ENCODE data around the gene INHBC. TPM values are rescaled to one million over a fixed set of nuclear protein-coding genes. Genes with fewer than 3 reads are reported as not detected.
"Not testable (repeated sequence)": the region's sequence is repeated elsewhere in the genome, so short reads cannot be mapped to it uniquely, and the experiment has no call there.

Gene INHBC
- total RNA-seq, 4 donors from 2014 or later: not detected

GRCh38 chr12:57488402-57489156 is 54.0 kb downstream of the INHBC start:
- H3K4me3 ChIP-seq: peak overlapping the region; percentile 70 to 94
- WGBS, 2 donors (ENCODE audit: low coverage in 1 of 2): 22 to 30% methylated on average over 10 of the region's 11 CpGs

DNA sequence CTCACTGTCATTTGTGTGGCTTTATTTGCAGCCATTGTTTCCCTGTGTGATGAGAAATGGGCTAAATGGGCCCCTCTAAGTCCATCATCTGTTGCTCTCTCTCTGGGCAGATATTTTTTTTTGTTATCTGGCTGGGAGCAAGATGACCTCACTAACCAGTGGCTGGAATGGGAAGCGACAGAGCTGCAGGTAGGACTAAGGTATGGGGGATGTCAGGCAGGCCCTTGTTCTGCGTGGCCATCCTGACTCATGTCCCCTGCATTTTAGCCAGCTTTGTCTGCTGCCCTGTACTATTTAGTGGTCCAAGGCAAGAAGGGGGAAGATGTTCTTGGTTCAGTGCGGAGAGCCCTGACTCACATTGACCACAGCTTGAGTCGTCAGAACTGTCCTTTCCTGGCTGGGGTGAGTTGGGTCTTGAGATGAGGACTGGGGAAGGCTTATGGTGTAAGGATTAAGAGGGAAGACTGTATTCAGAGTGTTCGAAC is 54.6 kb downstream of the INHBC start:
- Histone ChIP-seq H3K4me3 (peak overlapping the region in 1 of 2 donors; percentile 70), H3K27ac (peak overlapping the region in 1 of 4 donors; percentile 83), H3K4me1 (peaks cover 4 to 21% (median 8%) of the 10 kb centered on the region in 3 donors), H3K9me3 (no peaks in the 10 kb centered on the region), H3K27me3 (peaks cover 4% of the 10 kb centered on the region), H3K36me3 (peaks cover 0 to 45% of the 10 kb centered on the region in 2 donors)
- 75 to 80% methylated on average over 2 to 3 of the region's 5 CpGs for WGBS, 2 donors (ENCODE audit: low coverage in 1 of 2)
- TF ChIP-seq POLR2A (IDR thresholded peaks at IDR 0.05) (no peak), EP300 (IDR thresholded peaks at IDR 0.05) (no peak), CTCF (IDR thresholded peaks at IDR 0.05) (no peak), POLR2AphosphoS5 (IDR thresholded peaks at IDR 0.05) (no peak)
- no peak for ATAC-seq

More at GRCh38 chr12:57488402-57489156, 54.0 kb downstream of the INHBC start:
- Histone ChIP-seq H3K36me3 (peaks cover 0 to 40% of the 10 kb centered on the region in 2 donors), H3K4me1 (peaks cover 4 to 21% (median 8%) of the 10 kb centered on the region in 3 donors), H3K9me3 (no peaks in the 10 kb centered on the region), H3K27ac (peak overlapping the region; percentile 47 to 88 (median 84)), H3K27me3 (peaks cover 4% of the 10 kb centered on the region)
- ATAC-seq: no peak
- TF ChIP-seq EP300 (IDR thresholded peaks at IDR 0.05) (no peak), POLR2AphosphoS5 (IDR thresholded peaks at IDR 0.05) (no peak), CTCF (IDR thresholded peaks at IDR 0.05) (no peak), POLR2A (IDR thresholded peaks at IDR 0.05) (no peak)

- TF ChIP-seq EP300 (IDR thresholded peaks at IDR 0.05) (no peak), POLR2AphosphoS5 (IDR thresholded peaks at IDR 0.05) (no peak), POLR2A (IDR thresholded peaks at IDR 0.05) (no peak), CTCF (IDR thresholded peaks at IDR 0.05) (no peak)
- Histone ChIP-seq H3K27me3 (peaks cover under 1% of the 10 kb centered on the region), H3K4me3 (no peak overlapping the region), H3K27ac (no peak overlapping the region), H3K36me3 (peaks cover 0 to 49% of the 10 kb centered on the region in 2 donors), H3K9me3 (no peaks in the 10 kb centered on the region), H3K4me1 (peaks cover 4 to 21% (median 8%) of the 10 kb centered on the region in 3 donors)
- no peak for ATAC-seq
- 95% methylated on average over 3 of the region's 4 CpGs; no CpG with 5 or more reads in 1 of the 2 donors for whole genome bisulfite sequencing, 2 donors (ENCODE audit: low coverage in 1 of 2)
Measured at GRCh38 chr12:57490126-57490525, 55.5 kb downstream of the INHBC start.

GRCh38 chr12:57491393-57492280 is 57.1 kb downstream of the INHBC start:
- TF ChIP-seq CTCF (IDR thresholded peaks at IDR 0.05) (no peak), POLR2AphosphoS5 (IDR thresholded peaks at IDR 0.05) (no peak), POLR2A (IDR thresholded peaks at IDR 0.05) (no peak), EP300 (IDR thresholded peaks at IDR 0.05) (no peak)
- Histone ChIP-seq H3K4me3 (no peak overlapping the region), H3K27me3 (no peaks in the 10 kb centered on the region), H3K36me3 (peaks cover 0 to 64% of the 10 kb centered on the region in 2 donors), H3K4me1 (peaks cover 4 to 21% (median 8%) of the 10 kb centered on the region in 3 donors), H3K9me3 (no peaks in the 10 kb centered on the region), H3K27ac (no peak overlapping the region)
- ATAC-seq: no peak
- 80 to 90% methylated on average over 7 to 13 of the region's 15 CpGs for WGBS, 2 donors (ENCODE audit: low coverage in 1 of 2)

GRCh38 chr12:57495051-57495701 is 60.6 kb downstream of the INHBC start:
- peaks cover 0 to 85% of the 10 kb centered on the region in 2 donors for H3K36me3 ChIP-seq
- not testable (repeated sequence) for H3K27ac ChIP-seq, ATAC-seq, H3K27me3 ChIP-seq, H3K4me3 ChIP-seq, H3K4me1 ChIP-seq, H3K9me3 ChIP-seq
- WGBS, 2 donors (ENCODE audit: low coverage in 1 of 2): no CpG with 5 or more reads among the region's 48 CpGs
